HG03378 (cell line): ENCODE data around the gene SERPINB10.

Experiments used
- ATAC-seq: cut with Tn5 transposase; IDR thresholded peaks from one replicate; pipeline ENCODE4 v1.9.1; 2021; ENCODE audit warnings: mild to moderate bottlenecking, moderate library complexity; ENCODE audit not compliant: unreplicated experiment

Gene SERPINB10

DNA sequence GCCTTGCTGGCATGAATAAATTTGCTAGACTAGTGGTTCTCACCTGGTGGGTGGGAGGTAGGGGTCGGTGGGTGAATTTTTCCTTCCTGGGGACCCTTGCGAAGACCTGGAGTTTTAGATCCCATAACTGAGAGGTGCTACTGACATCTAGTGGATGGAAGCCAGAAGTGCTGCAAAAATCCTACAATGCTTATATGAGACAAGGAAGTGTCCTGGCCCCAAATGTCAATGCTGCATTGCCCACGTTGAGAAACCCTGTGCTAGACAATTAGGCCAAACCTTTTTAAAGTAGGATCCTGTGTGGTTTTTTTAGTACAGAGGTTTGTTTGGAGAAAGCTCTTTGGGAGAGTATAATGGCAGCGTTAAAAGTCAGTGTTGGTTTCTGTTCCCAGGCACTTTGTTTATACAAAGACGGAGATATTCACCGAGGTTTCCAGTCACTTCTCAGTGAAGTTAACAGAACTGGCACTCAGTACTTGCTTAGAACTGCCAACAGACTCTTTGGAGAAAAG is 71.7 kb downstream of the SERPINB10 start:
- ATAC-seq, result peak; percentile 84

DNA sequence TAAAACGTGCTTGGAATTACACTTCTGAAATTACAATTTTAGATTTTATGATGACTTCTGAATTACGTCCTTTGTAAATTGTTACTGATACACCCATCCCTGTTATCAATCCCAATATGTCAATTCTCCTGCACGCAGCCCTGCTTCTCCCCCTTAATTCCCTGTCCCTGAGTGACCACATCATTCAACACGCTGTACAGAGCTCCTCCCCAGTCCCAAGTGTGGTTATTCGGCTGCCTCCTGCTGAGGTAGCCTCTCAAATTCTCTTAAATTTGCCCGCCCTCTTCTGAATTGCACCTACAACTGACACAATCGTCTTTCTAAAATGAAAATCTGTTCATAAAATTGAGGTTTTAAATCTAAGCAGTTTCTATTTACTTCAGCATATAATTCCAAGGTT is 72.3 kb downstream of the SERPINB10 start:
- no peak for ATAC-seq

DNA sequence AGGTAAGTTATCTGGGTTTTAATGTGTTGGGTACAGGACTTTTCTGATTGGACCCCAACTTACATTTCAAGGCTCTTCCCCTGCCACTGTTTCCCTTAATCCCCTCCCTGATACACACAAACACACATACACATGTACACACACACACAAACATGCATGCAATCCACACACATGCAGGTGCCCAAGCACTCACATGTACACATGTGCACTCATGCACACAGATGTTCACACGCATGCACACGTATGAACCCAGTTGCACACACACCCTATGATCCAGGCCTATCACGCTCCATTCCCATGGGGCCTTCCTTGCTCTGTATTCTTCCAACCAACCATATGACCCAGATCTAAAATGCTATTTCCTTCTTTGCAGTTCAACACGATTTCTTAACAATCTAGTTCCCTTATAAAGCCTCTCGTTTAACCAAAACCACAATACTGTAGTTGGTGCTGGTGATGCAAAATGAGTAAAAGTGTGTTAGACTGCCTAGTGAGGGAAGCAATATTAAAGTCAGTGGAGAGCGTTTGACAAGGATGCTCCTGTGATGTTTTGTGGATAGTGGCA is 73.2 kb downstream of the SERPINB10 start:
- ATAC-seq, result no peak

DNA sequence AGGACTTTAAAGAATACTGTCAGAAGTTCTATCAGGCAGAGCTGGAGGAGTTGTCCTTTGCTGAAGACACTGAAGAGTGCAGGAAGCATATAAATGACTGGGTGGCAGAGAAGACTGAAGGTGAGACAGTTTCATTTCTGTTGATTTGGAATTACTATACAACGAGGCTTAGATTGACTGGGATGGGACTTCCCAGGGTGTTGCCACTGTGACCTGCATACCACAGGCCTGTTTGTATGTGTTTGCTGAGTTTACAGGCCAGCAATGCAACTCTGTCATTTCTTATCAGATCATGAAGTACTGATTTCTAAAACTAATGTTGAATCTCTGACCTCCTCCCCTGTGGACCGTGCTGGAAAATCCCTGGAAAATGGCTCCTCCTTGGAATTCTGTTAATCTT is 74.0 kb downstream of the SERPINB10 start:
- no peak for ATAC-seq

DNA sequence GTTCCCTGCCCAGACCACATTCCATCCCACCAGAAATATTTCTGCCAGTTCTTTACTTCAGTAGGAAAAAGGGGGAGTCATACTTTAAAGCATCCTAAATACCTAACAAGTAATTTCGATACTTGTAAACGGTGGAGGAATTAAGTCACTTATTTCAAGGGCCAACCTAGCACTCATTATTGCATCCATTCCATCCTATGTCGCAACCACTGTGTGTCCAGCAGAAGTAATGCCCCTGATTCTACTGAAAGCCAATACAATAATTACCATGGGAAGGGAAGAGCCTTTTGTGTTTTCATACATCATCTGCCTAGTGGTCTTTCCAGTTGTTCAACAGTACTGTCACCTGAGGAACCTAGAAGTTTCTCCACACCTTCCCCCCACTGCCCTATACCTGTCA is 74.6 kb downstream of the SERPINB10 start:
- no peak for ATAC-seq
